Ishikawa (cell line): ENCODE data around the gene PTP4A2.

Experiments
- CEBPB ChIP-seq: IDR thresholded peaks from 2 replicates; pipeline ENCODE4 v1.6.1; 2012
- EP300 ChIP-seq: IDR thresholded peaks from 2 replicates; pipeline ENCODE4 v1.6.1; 2012; ENCODE audit warnings: borderline replicate concordance
- MAX ChIP-seq: IDR thresholded peaks from 2 replicates; pipeline ENCODE4 v1.6.1; 2012
- RAD21 ChIP-seq: IDR thresholded peaks from 2 replicates; pipeline ENCODE4 v1.6.1; 2012; ENCODE audit warnings: low read depth
- REST ChIP-seq: IDR thresholded peaks from 2 replicates; pipeline ENCODE4 v1.6.1; 2012; ENCODE audit warnings: low read depth, mild to moderate bottlenecking
- ZBTB7A ChIP-seq: IDR thresholded peaks from 2 replicates; pipeline ENCODE4 v1.6.1; 2012; ENCODE audit warnings: low read depth

- TF ChIP-seq EP300 (no peak), MAX (no peak), ZBTB7A (no peak), RAD21 (no peak), REST (no peak), CEBPB (no peak)
These were observed 56.5 kb downstream of the PTP4A2 start for GRCh38 chr1:31881688-31882000.
